Measurements from ENCODE around the gene TRPM4. TPM values are rescaled to one million over a fixed set of nuclear protein-coding genes. Genes with fewer than 3 reads are reported as not detected.

TRPM4 gene
- total RNA-seq: 10 to 100 TPM in 3 of 4 donors, 1 to 10 TPM in 1; 7.6 to 28.9 (median 18.0) TPM

DNA sequence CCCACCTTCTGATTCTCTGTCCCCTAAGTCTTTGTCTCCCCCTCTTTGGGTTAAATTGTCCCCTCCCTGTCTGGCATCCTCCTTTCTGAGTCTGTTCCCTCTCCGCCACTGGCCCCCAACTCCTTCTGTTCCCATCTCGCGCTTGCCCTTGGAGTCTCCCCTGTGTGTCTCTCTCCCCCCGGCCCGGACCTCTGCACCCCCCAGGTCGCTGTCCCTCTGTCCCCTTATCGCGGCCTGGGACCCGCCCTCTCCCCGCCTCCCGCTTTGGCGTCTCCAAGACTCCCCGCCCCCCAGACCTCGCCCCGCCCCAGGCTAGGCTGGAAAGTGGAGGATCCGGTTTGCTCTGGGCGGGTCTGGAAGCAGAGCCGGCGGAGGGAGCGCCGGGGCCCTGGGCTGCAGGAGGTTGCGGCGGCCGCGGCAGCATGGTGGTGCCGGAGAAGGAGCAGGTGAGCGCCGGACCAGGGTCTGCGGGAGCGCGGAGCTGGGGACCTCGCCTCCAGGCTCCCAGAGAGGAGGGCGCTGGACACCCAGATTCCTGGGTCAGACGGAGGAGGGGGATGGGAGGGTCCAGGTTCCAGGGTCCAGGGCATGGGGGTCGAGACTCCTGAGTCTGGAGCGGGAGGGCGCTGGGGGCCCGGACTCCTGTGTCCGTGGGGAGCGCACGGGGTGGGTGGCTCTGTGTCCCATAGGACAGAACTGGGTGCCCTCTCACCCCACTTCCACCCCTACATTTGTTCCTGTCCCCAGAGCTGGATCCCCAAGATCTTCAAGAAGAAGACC, at the start of gene TRPM4:
TSS of gene TRPM4 (plus strand) at position 348 of the 780 bp plus-strand sequence. CDS start at position 423, 75 bp downstream.
- TF ChIP-seq, protein P1, sequence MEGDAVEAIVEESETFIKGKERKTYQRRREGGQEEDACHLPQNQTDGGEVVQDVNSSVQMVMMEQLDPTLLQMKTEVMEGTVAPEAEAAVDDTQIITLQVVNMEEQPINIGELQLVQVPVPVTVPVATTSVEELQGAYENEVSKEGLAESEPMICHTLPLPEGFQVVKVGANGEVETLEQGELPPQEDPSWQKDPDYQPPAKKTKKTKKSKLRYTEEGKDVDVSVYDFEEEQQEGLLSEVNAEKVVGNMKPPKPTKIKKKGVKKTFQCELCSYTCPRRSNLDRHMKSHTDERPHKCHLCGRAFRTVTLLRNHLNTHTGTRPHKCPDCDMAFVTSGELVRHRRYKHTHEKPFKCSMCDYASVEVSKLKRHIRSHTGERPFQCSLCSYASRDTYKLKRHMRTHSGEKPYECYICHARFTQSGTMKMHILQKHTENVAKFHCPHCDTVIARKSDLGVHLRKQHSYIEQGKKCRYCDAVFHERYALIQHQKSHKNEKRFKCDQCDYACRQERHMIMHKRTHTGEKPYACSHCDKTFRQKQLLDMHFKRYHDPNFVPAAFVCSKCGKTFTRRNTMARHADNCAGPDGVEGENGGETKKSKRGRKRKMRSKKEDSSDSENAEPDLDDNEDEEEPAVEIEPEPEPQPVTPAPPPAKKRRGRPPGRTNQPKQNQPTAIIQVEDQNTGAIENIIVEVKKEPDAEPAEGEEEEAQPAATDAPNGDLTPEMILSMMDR (IDR thresholded peaks at IDR 0.05): no peak
- TF ChIP-seq POLR2A (IDR thresholded peaks at IDR 0.05): peak in 3 of 4 donors; percentile 53 to 82 (median 66)
- Histone ChIP-seq H3K36me3 (no peaks in the 10 kb centered on the region), H3K4me3 (peak within 1 kb of the TSS; percentile 72 to 93 (median 84)), H3K9me3 (no peaks in the 10 kb centered on the region), H3K4me1 (peaks cover 7 to 39% (median 15%) of the 10 kb centered on the region in 3 donors), H3K27me3 (peaks cover 0 to 14% (median 0%) of the 10 kb centered on the region in 4 donors), H3K27ac (peak within 1 kb of the TSS; percentile 84 to 94 (median 90))
- DNase-seq: no peak
- intact Hi-C loops (cut with DNase I): no loop called here
- 3 to 4% methylated on average over 9 to 13 of the region's 41 CpGs for WGBS, 2 donors

DNA sequence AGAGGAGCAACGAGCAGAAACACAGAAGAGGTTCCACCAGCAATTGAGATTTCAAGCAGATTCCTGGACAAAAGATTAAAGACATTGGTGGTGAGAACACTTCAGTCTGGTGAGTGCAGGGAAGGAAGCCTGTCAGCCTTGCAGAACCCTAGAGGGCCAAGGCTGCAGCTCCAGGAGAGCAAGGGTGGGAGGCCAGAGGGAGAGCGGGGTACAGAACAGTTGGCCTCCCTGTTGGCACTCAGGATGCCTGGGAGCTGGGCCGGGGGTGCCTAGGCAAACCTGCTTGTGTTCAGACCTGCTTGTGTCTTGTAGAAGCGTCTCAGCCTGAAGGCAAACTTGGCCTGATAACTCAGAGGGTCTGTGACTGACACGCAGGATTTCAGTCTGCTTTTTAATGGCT, 48.5 kb upstream of the TRPM4 start:
- no peaks in the 10 kb centered on the region for H3K9me3 ChIP-seq
- H3K27ac ChIP-seq: no peak overlapping the region
- TF ChIP-seq, protein P1 (IDR thresholded peaks at IDR 0.05): no peak
- TF ChIP-seq POLR2A (IDR thresholded peaks at IDR 0.05): no peak
- DNase-seq: no peak
- peaks cover 5 to 35% (median 5%) of the 10 kb centered on the region in 3 donors for H3K4me1 ChIP-seq
- H3K36me3 ChIP-seq: peaks cover 30 to 57% (median 49%) of the 10 kb centered on the region in 3 donors
- 69 to 70% methylated on average over 4 to 5 of the region's 5 CpGs for WGBS, 2 donors
- H3K27me3 ChIP-seq: no peaks in the 10 kb centered on the region
- H3K4me3 ChIP-seq: no peak overlapping the region
- intact Hi-C loops (cut with DNase I): no loop called here

DNA sequence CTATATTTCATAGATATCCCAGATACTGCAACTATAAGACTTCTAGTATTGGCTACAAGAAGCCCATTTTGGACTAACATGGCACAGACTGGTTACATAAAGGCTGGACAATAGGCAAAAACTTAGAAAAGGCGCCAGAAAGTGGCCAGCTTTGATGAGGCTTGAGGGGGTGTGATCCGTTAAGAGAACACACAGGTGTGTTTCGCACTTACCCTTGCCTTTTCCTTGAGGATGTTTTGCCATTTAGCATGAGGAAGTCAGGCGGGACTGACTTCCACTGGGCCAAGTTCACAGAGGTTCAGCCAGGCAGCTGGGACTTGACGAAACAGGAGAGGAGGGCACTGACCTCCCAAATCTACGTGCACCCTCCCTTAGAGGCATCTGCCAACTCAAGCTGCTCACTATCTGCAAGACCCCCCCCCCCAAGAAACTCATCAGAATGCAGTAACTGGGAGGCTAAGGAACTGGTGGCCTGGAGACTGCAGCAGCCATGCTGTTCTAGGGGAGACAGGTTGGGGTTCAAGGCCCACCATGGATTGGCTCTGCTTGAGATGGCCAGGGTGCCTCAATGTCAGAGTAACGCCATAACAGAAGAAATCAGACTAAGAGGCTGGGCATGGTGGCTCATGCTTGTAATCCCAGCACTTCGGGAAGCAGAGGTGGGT, 47.9 kb upstream of the TRPM4 start:
- Histone ChIP-seq H3K27me3 (no peaks in the 10 kb centered on the region), H3K27ac (no peak overlapping the region), H3K4me3 (no peak overlapping the region), H3K9me3 (no peaks in the 10 kb centered on the region), H3K4me1 (peaks cover 5 to 38% (median 5%) of the 10 kb centered on the region in 3 donors), H3K36me3 (peaks cover 24 to 51% (median 42%) of the 10 kb centered on the region in 3 donors)
- WGBS, 2 donors: 71 to 78% methylated on average over 7 to 8 of the region's 8 CpGs
- intact Hi-C loops (cut with DNase I): no loop called here
- TF ChIP-seq POLR2A (IDR thresholded peaks at IDR 0.05): no peak
- TF ChIP-seq, protein P1 (IDR thresholded peaks at IDR 0.05): no peak
- DNase-seq: no peak

DNA sequence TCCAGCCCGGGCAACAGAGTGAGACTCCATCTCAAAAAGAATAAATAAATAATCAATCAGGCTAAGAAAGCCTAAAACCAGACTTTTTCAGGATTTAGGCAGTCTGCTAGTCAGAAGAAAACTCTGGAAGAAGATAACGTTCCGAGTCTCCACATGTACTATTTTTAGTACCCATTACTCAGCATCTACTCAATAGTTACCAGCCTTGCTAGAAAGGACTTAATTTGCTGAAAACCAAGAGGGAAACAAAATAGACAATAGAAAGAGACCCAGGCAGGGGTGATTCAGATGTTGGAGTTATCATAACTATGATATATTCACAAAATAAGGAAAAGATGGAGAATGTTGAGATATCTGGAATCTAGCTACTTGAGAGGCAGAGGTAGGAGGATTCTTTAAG, 47.0 kb upstream of the TRPM4 start:
- Histone ChIP-seq H3K36me3 (peaks cover 20 to 42% (median 33%) of the 10 kb centered on the region in 3 donors), H3K9me3 (no peaks in the 10 kb centered on the region), H3K27ac (no peak overlapping the region), H3K4me1 (peaks cover 5 to 47% (median 8%) of the 10 kb centered on the region in 3 donors), H3K27me3 (no peaks in the 10 kb centered on the region), H3K4me3 (no peak overlapping the region)
- intact Hi-C loops (cut with DNase I): no loop called here
- 40 to 42% methylated on average over 3 of the region's 3 CpGs for WGBS, 2 donors
- no peak for DNase-seq
- no peak for TF ChIP-seq POLR2A (IDR thresholded peaks at IDR 0.05)
- TF ChIP-seq, protein P1 (IDR thresholded peaks at IDR 0.05): no peak

All from esophagus squamous epithelium (tissue), 5 donors.